ENCODE measurements around the gene IGDCC3. TPM values are rescaled to one million over a fixed set of nuclear protein-coding genes. Genes with fewer than 3 reads are reported as not detected.
"Not testable (repeated sequence)": the region's sequence is repeated elsewhere in the genome, so short reads cannot be mapped to it uniquely, and the experiment has no call there.

IGDCC3 gene
- total RNA-seq, 4 donors from 2014 or later: not detected

DNA sequence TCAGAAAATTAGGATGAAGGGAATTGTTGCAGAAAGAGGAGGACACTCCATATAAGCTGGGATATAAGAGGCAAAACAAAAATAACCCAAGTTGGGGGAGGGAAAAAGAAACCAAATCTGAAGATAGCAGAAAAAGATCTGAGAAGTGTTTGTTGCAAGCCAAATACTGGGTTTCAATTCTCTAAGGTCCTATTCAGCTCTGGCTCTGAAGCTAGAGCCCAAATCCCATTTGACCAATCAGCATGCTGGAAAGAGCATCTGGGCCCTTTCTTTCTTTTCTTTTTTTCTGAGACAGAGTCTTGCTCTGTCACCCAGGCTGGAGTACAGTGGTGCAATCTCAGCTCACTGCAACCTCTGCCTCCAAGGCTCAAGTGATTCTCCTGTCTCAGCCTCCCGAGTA is 17.3 kb downstream of the IGDCC3 start:
- H3K36me3 ChIP-seq: no peaks in the 10 kb centered on the region
- WGBS: 100% methylated on average over 1 of the region's 1 CpG
- no peak for DNase-seq (ENCODE audit: low spot score in 2 of 2)
- peaks cover 13% of the 10 kb centered on the region for H3K27me3 ChIP-seq
- H3K4me1 ChIP-seq: peaks cover 5% of the 10 kb centered on the region
- TF ChIP-seq EP300 (IDR thresholded peaks at IDR 0.05) (no peak), POLR2AphosphoS5 (IDR thresholded peaks at IDR 0.05) (no peak), POLR2A (IDR thresholded peaks at IDR 0.05) (no peak)
- TF ChIP-seq, protein P1, sequence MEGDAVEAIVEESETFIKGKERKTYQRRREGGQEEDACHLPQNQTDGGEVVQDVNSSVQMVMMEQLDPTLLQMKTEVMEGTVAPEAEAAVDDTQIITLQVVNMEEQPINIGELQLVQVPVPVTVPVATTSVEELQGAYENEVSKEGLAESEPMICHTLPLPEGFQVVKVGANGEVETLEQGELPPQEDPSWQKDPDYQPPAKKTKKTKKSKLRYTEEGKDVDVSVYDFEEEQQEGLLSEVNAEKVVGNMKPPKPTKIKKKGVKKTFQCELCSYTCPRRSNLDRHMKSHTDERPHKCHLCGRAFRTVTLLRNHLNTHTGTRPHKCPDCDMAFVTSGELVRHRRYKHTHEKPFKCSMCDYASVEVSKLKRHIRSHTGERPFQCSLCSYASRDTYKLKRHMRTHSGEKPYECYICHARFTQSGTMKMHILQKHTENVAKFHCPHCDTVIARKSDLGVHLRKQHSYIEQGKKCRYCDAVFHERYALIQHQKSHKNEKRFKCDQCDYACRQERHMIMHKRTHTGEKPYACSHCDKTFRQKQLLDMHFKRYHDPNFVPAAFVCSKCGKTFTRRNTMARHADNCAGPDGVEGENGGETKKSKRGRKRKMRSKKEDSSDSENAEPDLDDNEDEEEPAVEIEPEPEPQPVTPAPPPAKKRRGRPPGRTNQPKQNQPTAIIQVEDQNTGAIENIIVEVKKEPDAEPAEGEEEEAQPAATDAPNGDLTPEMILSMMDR (IDR thresholded peaks at IDR 0.05): no peak
- no peaks in the 10 kb centered on the region for H3K9me3 ChIP-seq
- no peak overlapping the region for H3K27ac ChIP-seq
- H3K4me3 ChIP-seq: no peak overlapping the region

DNA sequence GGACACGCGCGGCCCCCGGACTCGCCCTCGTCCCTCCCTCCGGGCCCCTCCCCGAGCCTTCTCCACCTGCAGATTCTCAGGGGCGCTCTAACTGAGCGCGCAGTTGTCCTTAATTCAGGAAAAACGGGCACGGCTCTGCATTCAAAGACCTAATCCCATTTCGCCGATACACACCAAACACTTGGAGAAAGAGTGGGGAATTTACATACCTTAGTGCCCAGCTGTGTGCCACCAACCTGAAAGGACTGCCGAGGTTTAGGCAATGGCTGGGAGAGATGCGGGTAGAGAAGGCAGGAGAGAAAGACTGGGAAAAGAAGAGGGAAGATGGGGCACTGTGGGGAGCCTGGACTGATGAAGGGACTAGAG is 21.8 kb downstream of the IGDCC3 start:
- no peak for DNase-seq (ENCODE audit: low spot score in 2 of 2)
- peaks cover 26% of the 10 kb centered on the region for H3K27me3 ChIP-seq
- peak overlapping the region; percentile 52 for H3K4me3 ChIP-seq
- H3K27ac ChIP-seq: no peak overlapping the region
- peaks cover 11% of the 10 kb centered on the region for H3K4me1 ChIP-seq
- WGBS: 29% methylated on average over 17 of the region's 17 CpGs
- no peaks in the 10 kb centered on the region for H3K9me3 ChIP-seq
- TF ChIP-seq, protein P1 (IDR thresholded peaks at IDR 0.05): no peak
- no peak for TF ChIP-seq POLR2A (IDR thresholded peaks at IDR 0.05)
- no peak for TF ChIP-seq POLR2AphosphoS5 (IDR thresholded peaks at IDR 0.05)
- no peak for TF ChIP-seq EP300 (IDR thresholded peaks at IDR 0.05)
- H3K36me3 ChIP-seq: no peaks in the 10 kb centered on the region

DNA sequence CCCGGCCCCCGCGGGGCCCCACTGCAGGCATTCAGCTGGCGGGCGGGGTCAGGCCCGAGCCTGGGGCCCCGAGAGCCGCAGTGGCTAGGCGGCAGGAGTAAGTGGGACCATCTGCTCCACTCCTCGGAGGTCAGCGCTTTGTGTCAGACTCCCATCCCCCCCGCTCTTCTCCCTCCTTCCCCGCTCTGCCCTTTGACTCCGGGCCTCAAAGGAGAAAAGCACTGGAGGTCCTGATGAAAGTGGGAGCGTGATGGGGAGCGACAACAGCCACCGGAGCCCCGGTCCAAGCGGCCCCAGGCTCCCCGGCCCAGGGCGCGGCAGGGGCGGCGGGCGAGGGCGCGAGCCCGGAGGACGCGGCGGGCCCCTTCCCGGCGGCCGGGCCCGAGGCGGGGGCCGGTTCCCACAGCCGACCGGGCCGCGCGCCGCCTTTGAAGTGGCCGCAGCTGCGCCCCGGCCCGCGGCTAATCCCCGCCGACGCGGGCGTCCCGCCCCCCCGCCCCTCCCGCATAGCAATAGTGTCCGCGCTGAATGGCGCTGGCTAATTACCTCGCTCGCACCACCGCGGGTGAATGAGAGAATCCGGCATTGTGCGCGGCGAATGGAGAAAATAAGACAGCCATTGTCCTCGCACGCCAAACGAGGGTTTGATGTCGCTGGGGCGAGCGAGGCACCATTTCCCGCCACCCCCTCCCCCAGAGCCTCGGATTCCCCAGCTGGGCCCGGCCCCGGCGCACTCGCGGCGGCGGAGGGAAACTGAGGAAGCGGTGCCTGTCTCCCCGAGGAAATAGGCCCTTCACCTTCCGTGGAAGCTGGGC is 22.4 kb downstream of the IGDCC3 start:
- WGBS: 13% methylated on average over 32 of the region's 85 CpGs
- H3K4me3 ChIP-seq: peak overlapping the region; percentile 52
- no peak for DNase-seq (ENCODE audit: low spot score in 2 of 2)
- peaks cover 26% of the 10 kb centered on the region for H3K27me3 ChIP-seq
- no peaks in the 10 kb centered on the region for H3K36me3 ChIP-seq
- TF ChIP-seq POLR2A (IDR thresholded peaks at IDR 0.05) (no peak), POLR2AphosphoS5 (IDR thresholded peaks at IDR 0.05) (no peak), EP300 (IDR thresholded peaks at IDR 0.05) (no peak)
- TF ChIP-seq, protein P1 (IDR thresholded peaks at IDR 0.05): no peak
- no peak overlapping the region for H3K27ac ChIP-seq
- H3K9me3 ChIP-seq: no peaks in the 10 kb centered on the region
- peaks cover 11% of the 10 kb centered on the region for H3K4me1 ChIP-seq

DNA sequence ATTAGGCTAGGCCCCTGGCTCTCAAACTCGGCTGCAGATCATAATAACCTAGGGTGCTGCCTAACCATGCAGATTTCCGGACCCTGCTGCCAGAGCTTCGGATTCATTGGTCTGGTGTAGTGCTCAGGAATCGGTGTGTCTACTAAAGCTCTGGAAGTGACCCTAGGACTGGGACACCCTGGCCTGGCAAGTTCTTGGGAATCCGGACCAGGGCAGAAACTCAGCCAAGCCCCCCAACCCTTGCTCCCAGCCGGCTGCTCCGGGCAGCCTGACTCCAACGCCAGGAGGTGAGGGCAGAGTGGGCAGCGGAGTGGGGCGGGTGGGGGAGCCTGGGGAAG is 23.0 kb downstream of the IGDCC3 start:
- Histone ChIP-seq H3K9me3 (no peaks in the 10 kb centered on the region), H3K27me3 (peaks cover 26% of the 10 kb centered on the region), H3K36me3 (no peaks in the 10 kb centered on the region), H3K4me1 (peaks cover 11% of the 10 kb centered on the region), H3K4me3 (peak overlapping the region; percentile 52), H3K27ac (no peak overlapping the region)
- DNase-seq (ENCODE audit: low spot score in 2 of 2): no peak
- TF ChIP-seq, protein P1 (IDR thresholded peaks at IDR 0.05): no peak
- WGBS: 77% methylated on average over 3 of the region's 10 CpGs

DNA sequence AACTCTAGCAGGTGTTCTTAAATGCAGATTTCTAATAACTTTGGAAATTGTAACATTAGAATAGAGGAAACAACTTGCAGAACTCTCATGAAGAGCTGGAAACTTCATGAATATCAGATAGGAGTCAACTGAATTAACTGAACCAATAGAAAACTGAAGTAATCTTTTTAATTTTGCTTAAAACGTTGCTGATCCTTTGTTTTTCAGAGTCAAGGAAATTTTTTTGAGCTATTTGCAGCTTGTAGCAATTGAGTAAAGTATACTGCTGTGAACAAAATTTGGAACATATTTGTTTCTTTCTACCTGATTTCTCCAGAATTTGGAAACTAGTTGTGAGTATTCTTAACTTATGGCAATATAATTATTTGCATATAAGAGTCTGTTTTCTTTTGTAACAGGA is 25.8 kb downstream of the IGDCC3 start:
- DNase-seq (ENCODE audit: low spot score in 2 of 2); H3K4me3 ChIP-seq; H3K9me3 ChIP-seq; H3K27ac ChIP-seq; H3K36me3 ChIP-seq: not testable (repeated sequence)
- WGBS: 67% methylated on average over 1 of the region's 1 CpG
- Histone ChIP-seq H3K4me1 (peaks cover 11% of the 10 kb centered on the region), H3K27me3 (peaks cover 28% of the 10 kb centered on the region)

DNA sequence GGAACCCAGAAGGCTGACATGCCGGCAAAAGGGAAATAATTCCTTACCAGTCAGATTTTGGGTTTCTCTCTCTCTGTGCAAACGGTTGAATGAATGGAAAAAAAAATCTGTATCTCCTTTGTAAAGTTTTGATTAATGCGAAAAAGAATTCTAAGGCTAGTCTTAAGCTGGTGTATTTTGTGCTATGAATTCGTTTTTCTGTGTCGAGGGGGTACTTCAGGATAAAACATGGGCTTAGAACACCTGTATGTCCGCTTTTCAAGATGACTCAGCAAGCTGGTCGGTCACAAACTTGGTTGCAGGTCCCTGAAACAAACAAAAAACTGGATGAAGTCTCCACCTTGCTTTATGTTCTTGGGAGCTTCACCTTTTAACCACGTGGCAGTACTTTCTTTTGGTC is 28.5 kb downstream of the IGDCC3 start:
- Histone ChIP-seq H3K9me3 (no peaks in the 10 kb centered on the region), H3K4me1 (no peaks in the 10 kb centered on the region), H3K4me3 (no peak overlapping the region), H3K36me3 (no peaks in the 10 kb centered on the region), H3K27ac (no peak overlapping the region), H3K27me3 (peaks cover 15% of the 10 kb centered on the region)
- 73% methylated on average over 8 of the region's 8 CpGs for WGBS
- no peak for DNase-seq (ENCODE audit: low spot score in 2 of 2)
- no peak for TF ChIP-seq POLR2A (IDR thresholded peaks at IDR 0.05)
- TF ChIP-seq, protein P1 (IDR thresholded peaks at IDR 0.05): no peak
- TF ChIP-seq POLR2AphosphoS5 (IDR thresholded peaks at IDR 0.05): no peak
- TF ChIP-seq EP300 (IDR thresholded peaks at IDR 0.05): no peak

DNA sequence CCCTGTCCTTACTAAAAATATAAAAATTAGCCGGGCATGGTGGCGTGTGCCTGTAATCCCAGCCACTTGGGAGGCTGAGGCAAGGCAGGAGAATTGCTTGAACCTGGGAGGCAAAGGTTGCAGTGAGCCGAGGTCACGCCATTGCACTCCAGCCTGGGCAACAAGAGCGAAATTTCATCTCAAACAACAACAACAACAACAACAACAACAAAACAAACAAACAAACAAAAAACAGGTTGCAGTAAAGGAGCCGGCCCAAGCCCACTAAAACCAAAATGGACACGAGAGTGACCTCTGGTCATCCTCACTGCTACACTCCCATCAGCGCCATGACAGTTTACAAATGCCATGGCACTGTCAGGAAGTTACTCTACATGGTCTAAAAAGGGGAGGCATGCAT is 30.0 kb downstream of the IGDCC3 start:
- WGBS: 90% methylated on average over 8 of the region's 8 CpGs
- H3K9me3 ChIP-seq; H3K4me1 ChIP-seq; H3K27me3 ChIP-seq; H3K4me3 ChIP-seq; H3K27ac ChIP-seq; DNase-seq (ENCODE audit: low spot score in 2 of 2); H3K36me3 ChIP-seq: not testable (repeated sequence)

Measured in suprapubic skin (tissue), 4 donors.